WTC11 (cell line): ENCODE data around the gene CGB2. TPM values are rescaled to one million over a fixed set of nuclear protein-coding genes. Genes with fewer than 3 reads are reported as not detected.
A peak's percentile ranks its signal among the peaks of the same experiment; 100 is the strongest.

ENCODE experiments used
- ATAC-seq: fragments of 200-7000 bp; cut with Tn5 transposase; 2 replicates; pipeline ENCODE4 v1.10.0; 2021; ENCODE audit warnings: mild to moderate bottlenecking, moderate library complexity
- CTCF ChIA-PET: fragments of 300-600 bp; sonication (Branson Sonifier 250); formaldehyde crosslinking; loops from one replicate; lab custom pipeline; 2021; ENCODE audit warnings: antibody characterized with exemption; lab: Charles Lee
- POLR2A ChIA-PET: fragments of 350-600 bp; sonication (Branson Sonifier 250); formaldehyde crosslinking; loops from one replicate; lab custom pipeline; 2021; ENCODE audit warnings: antibody characterized with exemption; lab: Charles Lee
- DNase-seq: peaks from one replicate; pipeline ENCODE4 v3.0.0; 2021; ENCODE audit warnings: low spot score
- H3K27ac Mint-ChIP-seq: 2 replicates; pipeline ENCODE4 v1.8.0; 2021; ENCODE audit warnings: mixed read lengths
- H3K27me3 Mint-ChIP-seq: 2 replicates; pipeline ENCODE4 v1.8.0; 2021; ENCODE audit warnings: low read depth, mild to moderate bottlenecking, moderate library complexity, mixed read lengths
- H3K36me3 Mint-ChIP-seq: 2 replicates; pipeline ENCODE4 v1.8.0; 2021; ENCODE audit warnings: mixed read lengths
- H3K4me1 Mint-ChIP-seq: 2 replicates; pipeline ENCODE4 v1.8.0; 2022; ENCODE audit warnings: mixed read lengths
- H3K4me3 Mint-ChIP-seq: 2 replicates; pipeline ENCODE4 v1.8.0; 2021; ENCODE audit warnings: mild to moderate bottlenecking, moderate library complexity, mixed read lengths
- H3K9me3 Mint-ChIP-seq: 2 replicates; pipeline ENCODE4 v1.8.0; 2021; ENCODE audit warnings: mixed read lengths
- ARID4B ChIP-seq: sonication (generic); formaldehyde crosslinking; IDR thresholded peaks from 2 replicates; pipeline ENCODE4 v1.8.0; 2023; ENCODE audit warnings: missing genetic modification reagents, mild to moderate bottlenecking, borderline replicate concordance
- CREM ChIP-seq: sonication (generic); formaldehyde crosslinking; IDR thresholded peaks from 2 replicates; pipeline ENCODE4 v1.8.1; 2022; ENCODE audit warnings: mild to moderate bottlenecking, missing genetic modification reagents, moderate library complexity
- CTCF ChIP-seq: fragments of 200-600 bp; IDR thresholded peaks from 2 replicates; pipeline ENCODE4 v1.8.0; 2022; ENCODE audit warnings: antibody characterized with exemption
- E2F1 ChIP-seq: sonication (generic); formaldehyde crosslinking; IDR thresholded peaks from 2 replicates; pipeline ENCODE4 v1.8.0; 2022; ENCODE audit warnings: mild to moderate bottlenecking, missing genetic modification reagents
- E2F5 ChIP-seq: sonication (generic); formaldehyde crosslinking; IDR thresholded peaks from 2 replicates; pipeline ENCODE4 v1.8.1; 2022; ENCODE audit warnings: mild to moderate bottlenecking, moderate library complexity, missing genetic modification reagents
- ERG ChIP-seq: fragments of 250-450 bp; sonication (Bioruptor Pico); IDR thresholded peaks from 2 replicates; pipeline ENCODE4 v1.8.0; 2021; ENCODE audit warnings: mild to moderate bottlenecking
- FOXK1 ChIP-seq: sonication (generic); formaldehyde crosslinking; IDR thresholded peaks from 2 replicates; pipeline ENCODE4 v1.8.0; 2022; ENCODE audit warnings: mild to moderate bottlenecking, moderate library complexity, missing genetic modification reagents
- GABPB1 ChIP-seq: sonication (generic); formaldehyde crosslinking; IDR thresholded peaks from 2 replicates; pipeline ENCODE4 v1.8.1; 2023; ENCODE audit warnings: mild to moderate bottlenecking, missing genetic modification reagents
- HMGXB4 ChIP-seq: sonication (generic); formaldehyde crosslinking; IDR thresholded peaks from 2 replicates; pipeline ENCODE4 v1.8.1; 2023; ENCODE audit warnings: mild to moderate bottlenecking, moderate library complexity, missing genetic modification reagents
- MAX ChIP-seq: sonication (generic); formaldehyde crosslinking; IDR thresholded peaks from 2 replicates; pipeline ENCODE4 v1.8.0; 2022; ENCODE audit warnings: mild to moderate bottlenecking, missing genetic modification reagents
- MYBL2 ChIP-seq: sonication (generic); formaldehyde crosslinking; IDR thresholded peaks from 2 replicates; pipeline ENCODE4 v1.8.1; 2023; ENCODE audit warnings: mild to moderate bottlenecking, moderate library complexity, missing genetic modification reagents
- NFYB ChIP-seq: sonication (generic); formaldehyde crosslinking; conservative IDR thresholded peaks from 2 replicates; pipeline ENCODE4 v1.8.0; 2022; ENCODE audit warnings: low read depth, missing genetic modification reagents
- SP1 ChIP-seq: sonication (generic); formaldehyde crosslinking; conservative IDR thresholded peaks from 2 replicates; pipeline ENCODE4 v1.8.1; 2022; ENCODE audit warnings: missing genetic modification reagents
- TCF7 ChIP-seq: sonication (generic); formaldehyde crosslinking; IDR thresholded peaks from 2 replicates; pipeline ENCODE4 v1.8.0; 2022; ENCODE audit warnings: mild to moderate bottlenecking, low read depth, missing genetic modification reagents, moderate library complexity
- USF1 ChIP-seq: sonication (generic); formaldehyde crosslinking; IDR thresholded peaks from 2 replicates; pipeline ENCODE4 v1.8.0; 2022; ENCODE audit warnings: mild to moderate bottlenecking, missing genetic modification reagents
- total RNA-seq: library from RNA; stranded (reverse); gene quantifications from 3 replicates; pipeline ENCODE4 v1.2.3, GENCODE V29; 2021

Gene CGB2
- total RNA-seq, 1 experiment from 2014 or later = not detected

- ChIA-PET POLR2A (interaction anchor here (0.5 to 2.1 kb wide), 12 partner anchors 10 to 518 kb away, joined by 3 to 10 read pairs (median 4); no protein-coding TSS in a partner anchor), CTCF (interaction anchor here (0.5 to 3.4 kb wide), 86 partner anchors 10 to 819 kb away, joined by 3 to 60 read pairs (median 4); partner anchors contain the start of genes BAX, CA11, CGB2 and CGB7)
- Mint-ChIP-seq H3K9me3 (no peaks in the 10 kb centered on the region), H3K4me1 (peaks cover 31% of the 10 kb centered on the region), H3K27ac (peak within 1 kb of the TSS; percentile 97), H3K4me3 (peak within 1 kb of the TSS; percentile 99), H3K27me3 (no peaks in the 10 kb centered on the region), H3K36me3 (peaks cover 18% of the 10 kb centered on the region)
- ATAC-seq (peak; percentile 93), DNase-seq (peak; percentile 100)
- no peak for TF ChIP-seq E2F5 (CRISPR knock-in tag)
- peak; percentile 62; the same call in 1 of the 2 replicates for TF ChIP-seq CREM
- peak; percentile 66; the same call in 1 of the 2 replicates for TF ChIP-seq HMGXB4 (CRISPR knock-in tag)
- peak; percentile 37; the same call in 1 of the 2 replicates for TF ChIP-seq ARID4B (CRISPR knock-in tag)
- peak; percentile 61; the same call in 1 of the 2 replicates for TF ChIP-seq USF1 (CRISPR knock-in tag)
- TF ChIP-seq TCF7 (CRISPR knock-in tag) = no peak
- TF ChIP-seq E2F1 (CRISPR knock-in tag) = no peak
- TF ChIP-seq SP1 (CRISPR knock-in tag) = peak; percentile 98
- 0 out of 2 replicates have a peak, but pooled peaks have one; percentile 49 for TF ChIP-seq MYBL2
- peak; percentile 58; the same call in 1 of the 2 replicates for TF ChIP-seq GABPB1 (CRISPR knock-in tag)
- peak; percentile 85 for TF ChIP-seq CTCF
- no peak for TF ChIP-seq ERG (CRISPR knock-in tag)
- TF ChIP-seq NFYB (CRISPR knock-in tag) = peak; percentile 93
- TF ChIP-seq MAX = peak; percentile 37; the same call in 1 of the 2 replicates
- TF ChIP-seq FOXK1 = peak; percentile 36; the same call in 1 of the 2 replicates
Observed at GRCh38 chr19:48993175-48994034, 38.3 kb upstream of the CGB2 start, which contains the start of the genes GYS1 and RUVBL2. Gene GYS1, minus strand, starts transcription at chr19:48993309. Its CDS starts 197 bp downstream, at chr19:48993112. Gene RUVBL2, plus strand, starts transcription at chr19:48993887. Its CDS starts 25 bp downstream, at chr19:48993912.
